ENCODE results near the gene NPAS3.

The NPAS3 gene

DNA sequence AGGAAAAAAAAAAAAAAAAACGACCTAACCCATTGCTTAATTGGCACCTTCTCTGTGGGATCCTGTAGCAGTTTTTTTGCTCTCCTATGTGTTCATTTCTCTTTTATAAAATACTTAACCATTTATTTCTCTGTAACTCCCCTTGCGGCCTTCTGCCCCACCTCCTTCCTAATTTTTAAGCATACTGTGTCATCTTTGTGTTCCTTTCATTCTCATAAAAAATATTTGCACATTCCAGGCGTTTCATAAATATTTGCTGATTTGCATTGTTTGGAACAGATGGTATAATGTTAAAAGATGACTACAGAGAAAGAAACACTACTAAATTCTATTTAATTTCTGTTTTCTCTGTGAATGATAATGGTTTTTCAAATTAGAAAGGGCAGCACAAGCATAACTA, 77.9 kb downstream of the NPAS3 start:
- DNase-seq, result no peak

DNA sequence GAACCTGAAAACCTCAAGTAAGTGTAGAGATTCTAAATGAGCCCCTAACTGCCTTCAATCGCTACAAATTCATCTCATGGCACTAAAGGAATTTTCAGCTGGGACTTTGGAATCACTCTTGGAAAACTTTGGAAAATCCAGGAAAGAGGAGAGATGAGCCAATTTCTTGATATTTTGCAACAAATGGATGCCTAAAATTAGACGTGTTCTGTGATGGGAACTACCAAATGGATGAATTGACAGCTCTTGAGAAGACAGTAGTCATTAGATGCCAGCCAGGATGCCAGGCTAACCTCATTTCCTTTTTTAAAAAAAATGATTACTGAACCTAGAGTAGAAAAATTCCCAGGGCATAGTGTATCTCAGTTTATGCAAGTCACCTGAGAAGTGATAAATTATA, 78.3 kb downstream of the NPAS3 start:
- DNase-seq, result no peak

DNA sequence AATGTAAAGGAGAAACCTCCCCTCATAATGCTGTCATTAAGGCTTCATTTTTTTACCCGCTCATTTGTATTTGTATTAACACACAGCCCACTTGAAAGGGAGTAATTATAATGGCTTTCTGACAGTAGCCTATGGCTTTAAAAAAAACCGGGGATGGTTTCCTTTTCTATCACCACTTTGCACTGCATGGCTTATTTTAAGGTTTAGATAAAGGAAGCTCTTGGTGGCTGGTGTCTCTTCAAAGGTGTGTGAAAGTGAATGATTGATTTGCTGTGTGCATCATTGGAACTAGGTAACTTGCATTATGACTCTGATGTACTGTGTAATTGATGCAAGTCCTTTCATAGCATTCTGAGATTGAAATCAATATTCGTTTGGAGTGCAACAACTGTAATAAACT, 80.7 kb downstream of the NPAS3 start:
- no peak for DNase-seq

DNA sequence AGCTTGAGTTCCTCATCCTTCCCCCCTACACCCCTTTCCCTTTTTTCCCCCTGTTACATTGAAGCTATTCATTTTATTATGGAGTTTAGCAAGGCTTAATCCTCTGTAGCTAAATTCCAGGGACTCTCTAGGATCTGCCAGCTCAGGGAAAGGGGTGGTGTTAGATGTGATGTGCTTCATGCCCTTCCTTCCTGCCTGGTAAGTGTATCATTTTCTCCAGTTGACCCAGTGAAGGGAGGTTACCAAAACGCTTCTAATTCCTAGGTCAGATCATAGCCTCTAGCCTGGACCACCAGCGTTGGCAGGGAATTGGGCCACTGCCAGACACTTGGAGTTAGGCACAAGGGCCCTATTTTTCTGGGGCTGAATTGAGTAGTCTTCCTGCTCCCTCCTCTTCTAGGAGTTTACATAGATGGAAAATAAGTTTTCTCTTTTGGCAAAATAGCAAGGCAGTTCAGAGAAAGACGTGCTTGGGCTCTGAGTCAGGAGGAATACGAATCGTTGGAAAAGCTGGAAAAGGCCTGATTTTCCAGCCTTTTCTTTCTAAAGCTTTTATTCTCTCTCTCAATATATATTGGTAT, 88.3 kb downstream of the NPAS3 start:
- no peak for DNase-seq

DNA sequence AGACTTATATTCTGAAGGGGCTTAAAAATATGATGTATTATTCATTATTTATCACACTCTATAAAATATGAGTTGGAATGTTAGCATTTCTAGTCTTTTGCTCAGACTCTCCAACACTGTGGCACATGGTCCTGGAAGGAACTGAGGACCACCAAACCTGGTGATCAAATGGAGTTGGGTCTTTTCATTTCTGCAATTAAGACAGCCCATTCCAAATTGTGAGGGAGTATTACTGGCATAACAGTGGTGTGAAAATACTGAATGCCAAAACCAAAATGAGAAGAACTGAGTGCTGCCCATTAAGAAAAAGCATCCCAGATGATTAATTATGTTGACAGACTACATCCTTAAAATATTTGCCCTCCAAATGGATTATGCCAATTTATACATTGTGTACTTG, 90.8 kb downstream of the NPAS3 start:
- no peak for DNase-seq

DNA sequence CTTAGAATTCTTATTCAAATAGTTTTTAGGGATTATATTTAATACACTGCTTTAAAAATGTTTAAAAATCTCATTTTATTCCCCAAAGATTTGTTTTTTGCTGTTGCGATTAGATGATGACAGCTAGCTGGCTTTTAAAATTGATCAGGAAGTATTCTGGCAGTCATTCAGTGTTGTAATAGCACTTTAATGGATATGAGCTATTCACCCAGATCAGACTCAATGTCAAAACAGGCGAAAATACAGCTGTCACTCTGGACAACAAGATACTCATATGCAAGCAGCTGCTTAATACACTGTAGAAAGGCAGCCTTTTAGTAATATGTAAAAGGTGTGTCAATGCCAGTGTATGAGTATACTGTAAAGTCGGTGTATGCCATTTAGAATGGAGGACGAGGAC, 91.7 kb downstream of the NPAS3 start:
- no peak for DNase-seq

DNA sequence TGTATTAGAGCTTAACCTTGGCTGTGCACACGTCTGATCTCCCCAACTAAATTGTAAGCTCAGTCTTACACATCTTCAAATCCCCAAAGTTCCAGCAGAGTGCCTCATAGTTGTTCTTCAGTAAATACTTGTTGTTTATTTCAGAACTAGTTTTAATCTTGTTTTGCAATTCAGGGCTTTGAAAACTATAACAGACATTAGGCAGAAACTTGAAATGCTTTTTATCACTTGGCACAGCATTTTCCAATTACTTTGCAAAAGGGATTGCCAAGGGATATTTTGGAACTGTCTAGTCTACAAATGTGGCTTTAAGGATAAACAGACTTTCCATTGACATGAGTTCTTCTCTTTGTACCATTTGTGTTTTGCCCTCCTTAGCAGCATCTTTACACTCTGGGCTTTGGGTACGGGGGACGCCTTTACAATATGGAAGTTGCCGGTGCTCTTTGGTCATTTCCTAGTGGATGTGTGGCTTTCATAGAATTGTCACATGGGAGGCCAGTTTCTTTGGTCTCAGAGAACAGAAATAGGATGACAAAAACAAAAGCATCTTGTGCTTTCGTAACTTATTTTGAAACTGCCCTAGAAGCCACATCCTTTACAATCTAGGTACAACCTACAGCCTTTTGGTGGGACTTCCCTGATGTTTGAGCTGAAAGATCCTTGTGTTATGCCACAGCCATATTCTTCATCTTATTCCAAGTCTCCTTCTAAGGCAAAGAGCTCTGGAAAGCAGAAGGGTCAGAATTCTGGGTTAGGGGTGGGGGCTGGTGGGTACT, 96.9 kb downstream of the NPAS3 start:
- DNase-seq, result no peak

DNA sequence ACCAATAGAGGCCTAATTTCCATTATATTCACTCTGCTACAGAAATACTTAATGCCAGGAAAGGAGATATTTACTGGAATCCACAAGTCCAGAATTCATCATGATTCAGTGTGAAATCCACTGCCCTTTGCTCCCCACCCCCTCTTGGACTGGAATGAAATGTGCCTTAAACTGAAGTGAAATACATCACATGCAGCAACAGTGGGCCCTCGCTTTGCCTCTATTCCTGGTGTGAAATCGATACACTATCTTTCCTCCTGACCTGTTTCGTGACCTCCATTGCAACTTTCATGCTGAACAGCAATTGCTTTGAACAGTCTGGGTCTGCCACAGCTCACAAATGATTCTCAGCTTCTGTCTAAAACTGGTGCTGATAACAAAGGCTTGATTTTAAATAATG, 100.6 kb downstream of the NPAS3 start:
- no peak for DNase-seq

DNA sequence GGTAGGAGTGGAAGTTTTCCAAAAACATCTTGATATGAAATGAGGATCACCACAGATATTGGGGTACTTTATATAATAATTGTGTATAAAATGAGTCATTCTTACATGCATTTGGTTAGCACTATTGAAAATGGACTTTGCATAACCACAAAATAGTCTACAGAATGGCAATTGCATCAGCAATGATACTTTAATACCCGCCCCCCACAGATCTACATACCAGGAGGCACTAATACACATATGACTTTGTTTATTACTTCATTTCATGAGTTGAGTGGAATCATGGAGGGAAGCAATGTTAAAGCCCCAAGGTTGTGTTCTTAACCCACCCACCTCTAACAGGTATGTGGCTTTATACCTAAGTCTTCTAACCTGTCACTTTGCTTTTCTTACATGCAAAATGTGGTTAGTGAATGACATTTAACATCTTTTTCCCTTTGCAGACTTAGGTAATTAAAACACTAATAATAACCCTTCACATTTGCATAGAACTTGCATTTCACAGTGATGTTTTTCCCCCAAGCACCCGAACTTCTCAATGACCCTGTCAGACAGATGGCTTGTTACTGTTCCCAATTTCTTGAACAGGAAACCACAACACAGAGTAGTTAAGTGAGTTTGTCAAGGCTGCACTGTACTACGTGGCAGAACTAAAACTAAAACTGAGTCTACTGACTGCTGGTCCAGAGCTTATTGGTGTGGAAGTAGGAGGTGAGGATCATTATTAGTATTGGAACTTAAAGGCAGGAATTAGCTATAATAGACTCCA, 101.9 kb downstream of the NPAS3 start:
- no peak for DNase-seq

DNA sequence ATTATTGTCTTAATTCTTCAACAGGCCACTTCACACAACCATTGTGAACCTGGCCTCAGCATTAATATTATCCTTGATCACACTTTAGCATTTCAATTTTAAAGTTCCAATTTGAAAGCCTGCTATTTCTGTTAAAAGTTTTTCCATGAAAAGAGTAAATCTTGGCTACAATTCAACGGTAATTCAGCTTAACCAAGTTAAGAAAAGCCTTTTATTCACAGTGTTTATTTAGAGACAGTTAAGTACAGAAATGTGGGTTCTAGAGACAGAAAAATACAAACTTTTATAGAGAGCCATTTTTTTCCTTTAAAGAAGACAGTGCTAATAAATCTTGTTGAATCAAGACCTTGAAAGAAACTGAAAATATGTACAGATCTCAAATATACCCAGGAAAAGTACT, 103.9 kb downstream of the NPAS3 start:
- no peak for DNase-seq

DNA sequence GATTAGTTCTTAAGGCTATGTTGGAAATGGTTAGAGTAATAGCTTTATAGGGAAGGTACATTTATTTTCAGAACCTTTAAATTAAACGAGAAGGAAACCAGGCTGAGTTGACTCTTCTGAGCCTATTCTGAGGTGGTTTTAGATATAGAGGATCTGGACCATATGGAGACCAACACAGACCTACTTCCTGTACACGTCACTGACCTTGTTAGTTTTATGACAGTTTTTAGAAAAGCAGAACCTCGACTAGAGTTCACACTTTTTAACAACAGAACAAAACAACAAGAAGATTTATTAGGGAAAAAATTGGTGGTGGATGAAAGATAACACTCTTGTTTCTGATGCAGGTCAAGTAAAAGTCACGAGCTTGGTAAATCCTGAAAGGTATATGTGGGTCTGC, 107.1 kb downstream of the NPAS3 start:
- DNase-seq, result no peak

DNA sequence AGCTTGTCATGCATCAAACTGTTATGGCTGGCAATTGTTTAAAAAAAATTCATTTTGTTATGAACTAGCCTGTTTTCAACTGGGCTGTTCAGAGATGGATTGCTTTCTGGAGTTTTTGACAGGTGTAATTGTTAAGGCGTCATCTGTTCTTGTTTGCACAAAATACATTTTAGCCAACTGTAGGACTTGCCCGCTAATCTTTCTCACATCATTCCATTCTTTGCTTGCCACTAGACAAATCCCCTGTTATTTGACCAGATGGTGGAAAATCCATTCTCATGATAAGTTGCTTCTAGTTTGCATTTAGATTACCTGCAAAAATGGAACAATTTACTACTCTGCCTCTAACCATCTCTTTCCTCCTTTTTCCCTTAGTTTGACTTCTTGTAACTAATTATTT, 114.3 kb downstream of the NPAS3 start:
- DNase-seq, result no peak

DNA sequence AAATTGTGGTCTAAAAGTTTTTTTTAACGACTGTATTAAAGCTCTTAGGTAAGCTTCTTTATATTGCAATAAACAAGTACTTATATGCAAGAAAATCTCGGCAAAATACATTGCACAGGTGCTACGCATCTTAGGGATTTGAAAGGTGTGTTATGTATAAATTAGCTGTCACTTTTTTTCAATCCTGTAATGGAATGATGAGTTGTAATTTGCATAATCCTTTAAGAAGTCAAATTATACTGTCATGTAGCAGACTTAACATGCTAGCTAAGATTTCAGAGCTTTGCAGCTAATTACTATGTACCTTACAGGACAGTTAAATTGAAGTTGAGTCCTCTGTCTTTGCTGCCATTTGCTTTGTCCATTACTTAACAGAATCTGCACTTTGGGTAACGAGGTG, 117.5 kb downstream of the NPAS3 start:
- no peak for DNase-seq

DNA sequence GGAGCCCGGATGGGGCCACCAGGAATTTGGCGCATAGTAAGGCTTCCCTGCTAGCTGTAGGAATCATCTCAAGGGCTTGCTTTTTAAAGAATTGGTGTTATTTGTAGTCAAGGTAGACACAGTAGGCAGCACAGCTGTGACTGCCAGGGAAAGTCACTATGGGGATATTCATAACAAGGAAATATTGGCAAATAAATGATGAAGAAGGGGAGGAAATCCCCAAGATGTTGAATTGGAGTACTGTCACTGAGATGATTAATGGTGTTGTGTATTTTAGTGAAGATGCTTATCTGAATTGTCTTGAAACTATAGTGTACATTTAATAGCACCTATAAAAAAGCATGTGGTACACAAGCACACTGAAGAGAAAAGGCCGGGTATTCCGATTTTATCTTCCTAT, 118.9 kb downstream of the NPAS3 start:
- DNase-seq, result no peak

DNA sequence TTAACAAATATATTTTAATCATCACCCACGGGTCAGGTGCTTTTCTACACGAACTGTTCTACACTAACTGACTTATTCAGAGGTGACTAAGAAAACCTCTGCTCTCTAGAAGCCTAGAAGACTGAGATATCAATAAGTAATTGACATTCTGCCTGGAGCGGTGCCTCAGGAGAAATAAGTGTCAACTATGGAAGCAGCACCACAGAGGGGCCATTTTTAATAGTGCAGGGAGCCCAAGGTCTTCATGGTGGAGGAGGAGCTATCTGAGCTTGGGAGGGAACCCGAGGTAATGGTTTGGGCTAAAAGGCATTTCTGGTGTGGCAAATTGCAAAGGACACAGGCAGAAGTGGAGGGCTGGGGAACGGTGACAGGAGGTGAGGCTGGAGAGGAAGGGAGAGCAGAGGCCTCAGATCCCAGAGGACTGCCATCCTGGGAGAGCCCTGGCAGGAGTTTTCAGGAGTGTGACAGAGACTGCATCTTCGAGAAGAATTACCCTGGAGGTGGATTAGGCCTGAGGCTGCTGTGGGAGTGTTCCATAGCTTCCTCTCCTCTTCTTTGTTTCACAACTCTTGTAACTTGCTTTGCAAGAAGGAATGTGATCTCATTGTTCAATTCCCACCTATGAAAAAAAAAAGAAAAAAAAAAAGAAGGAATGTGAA, 123.1 kb downstream of the NPAS3 start:
- no peak for DNase-seq

DNA sequence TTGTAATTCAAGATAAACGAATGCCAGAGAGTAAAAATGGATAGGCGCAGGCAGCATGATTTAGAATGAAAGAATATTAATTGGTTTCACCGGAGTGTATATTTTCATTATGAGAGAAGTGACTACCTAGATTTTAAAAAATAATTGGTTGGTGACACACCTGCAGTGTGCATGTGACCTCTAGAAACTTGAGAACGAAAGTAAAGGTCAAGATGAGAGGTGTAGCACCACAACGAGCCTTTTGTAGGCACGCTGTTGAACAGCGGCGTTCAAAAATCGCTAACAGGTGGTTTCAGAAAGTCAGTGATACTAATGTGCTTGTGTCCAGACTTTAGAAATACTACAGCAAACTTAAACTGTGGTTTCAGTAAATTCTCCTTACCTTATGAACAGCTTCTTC, 123.8 kb downstream of the NPAS3 start:
- DNase-seq, result no peak

DNA sequence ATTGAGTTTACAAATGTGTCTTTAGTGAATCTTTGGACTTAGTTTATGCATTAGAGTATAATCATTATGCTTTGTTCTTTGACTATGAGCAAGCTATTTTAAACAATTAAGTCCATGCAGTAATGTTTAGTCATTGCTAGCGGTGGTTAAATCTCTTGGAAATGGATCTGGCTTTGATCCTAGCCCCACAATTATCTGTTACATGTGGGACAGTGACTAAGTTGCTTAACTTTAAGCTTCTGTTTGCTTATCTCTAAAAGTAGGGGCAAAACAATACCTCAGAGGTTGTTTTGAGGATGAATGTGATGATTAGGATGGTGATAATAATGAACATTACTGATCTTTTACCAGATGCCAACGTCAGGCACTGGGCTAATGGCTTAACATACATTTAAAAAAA, 124.2 kb downstream of the NPAS3 start:
- no peak for DNase-seq

DNA sequence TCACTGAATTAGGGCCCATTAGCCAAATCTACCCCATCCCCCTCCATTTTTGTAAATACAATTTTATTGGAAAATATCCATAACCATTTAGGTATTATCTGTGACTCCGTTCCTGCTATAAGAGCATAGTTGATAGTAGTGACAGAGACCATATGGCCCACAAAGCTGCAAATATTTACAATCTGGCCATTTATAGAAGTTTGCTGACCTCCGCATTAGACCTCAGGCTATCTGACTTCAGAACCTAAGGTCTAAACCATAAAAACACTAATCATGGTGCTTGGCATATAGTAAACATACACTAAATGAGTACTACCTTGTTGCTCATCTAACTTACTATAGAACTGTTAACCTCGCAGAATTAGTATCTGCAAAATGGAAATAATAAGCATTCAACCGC, 124.8 kb downstream of the NPAS3 start:
- no peak for DNase-seq

DNA sequence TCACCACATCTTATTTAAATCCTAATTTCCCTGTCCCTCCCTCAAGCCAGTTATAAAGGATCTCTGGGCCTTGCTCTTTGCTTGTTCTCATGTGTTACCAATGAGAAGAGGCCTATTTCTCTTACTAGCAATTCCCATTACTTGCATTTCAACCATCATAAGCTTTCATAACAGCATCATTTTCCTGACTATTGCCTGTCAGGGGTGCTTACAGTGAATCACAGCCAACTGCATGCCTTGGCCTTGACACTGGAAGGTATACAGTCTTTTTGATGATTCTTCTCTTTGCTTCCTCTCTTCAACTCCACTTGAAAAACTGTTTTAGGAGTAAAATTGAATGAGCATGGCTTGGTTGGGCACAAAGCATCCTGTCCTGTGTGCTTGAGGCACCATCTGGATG, 127.0 kb downstream of the NPAS3 start:
- DNase-seq, result no peak

DNA sequence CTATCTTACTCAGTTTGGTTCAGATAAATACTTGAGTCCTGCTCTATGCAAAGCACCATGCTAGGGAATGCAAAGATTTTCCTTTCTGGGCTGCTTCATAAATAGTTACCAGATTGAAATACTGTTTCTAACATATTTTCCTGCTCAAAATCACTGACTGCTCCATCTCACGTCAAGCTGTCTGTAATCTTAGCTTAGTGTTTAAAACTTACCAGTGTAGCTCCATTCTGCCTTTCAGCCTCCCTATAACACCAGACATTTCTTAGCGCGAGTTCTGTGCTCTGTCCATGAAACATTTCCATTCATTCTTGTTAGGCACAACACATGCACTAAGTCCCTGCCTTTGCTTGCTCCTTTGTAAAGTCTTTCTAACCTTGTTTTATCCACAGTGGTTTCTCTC, 129.4 kb downstream of the NPAS3 start:
- DNase-seq, result no peak

DNA sequence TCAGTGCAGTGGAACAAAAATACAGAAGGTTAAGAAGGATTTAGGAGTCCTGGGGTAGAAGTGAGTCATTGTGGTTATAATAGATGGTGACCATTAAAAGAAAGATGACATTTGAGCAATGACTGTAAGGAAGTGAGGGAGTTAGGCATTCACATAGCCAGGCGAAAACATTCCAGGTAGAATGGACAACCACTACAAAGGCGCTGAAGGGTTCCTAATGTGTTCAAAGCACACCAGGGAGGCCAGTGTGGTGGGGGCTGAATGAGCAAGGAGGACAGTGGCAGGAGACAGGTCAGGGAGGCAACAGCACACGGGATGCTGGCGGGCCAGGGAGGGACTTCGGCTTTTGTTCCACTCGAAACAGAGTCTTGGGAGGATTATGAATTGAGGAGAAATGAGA, 129.9 kb downstream of the NPAS3 start:
- DNase-seq, result no peak

DNA sequence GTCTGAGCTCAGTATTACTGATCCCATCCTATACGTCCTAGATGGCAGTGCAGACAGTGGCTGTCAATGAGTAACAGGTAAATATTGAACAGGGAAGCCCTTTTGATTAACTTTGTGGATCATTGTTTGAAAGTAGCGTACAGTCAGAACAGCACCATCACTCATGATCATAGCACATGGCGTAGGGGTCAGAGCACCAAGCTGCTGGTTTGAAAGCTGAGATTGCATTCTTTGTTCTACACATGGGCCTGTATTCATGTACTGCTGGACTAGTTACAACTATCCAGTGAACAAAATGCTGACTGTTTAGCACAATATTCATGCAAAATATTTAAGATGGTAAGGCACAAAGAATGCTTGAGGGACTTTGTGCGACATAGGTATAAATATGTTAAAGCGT, 131.8 kb downstream of the NPAS3 start:
- DNase-seq, result no peak

DNA sequence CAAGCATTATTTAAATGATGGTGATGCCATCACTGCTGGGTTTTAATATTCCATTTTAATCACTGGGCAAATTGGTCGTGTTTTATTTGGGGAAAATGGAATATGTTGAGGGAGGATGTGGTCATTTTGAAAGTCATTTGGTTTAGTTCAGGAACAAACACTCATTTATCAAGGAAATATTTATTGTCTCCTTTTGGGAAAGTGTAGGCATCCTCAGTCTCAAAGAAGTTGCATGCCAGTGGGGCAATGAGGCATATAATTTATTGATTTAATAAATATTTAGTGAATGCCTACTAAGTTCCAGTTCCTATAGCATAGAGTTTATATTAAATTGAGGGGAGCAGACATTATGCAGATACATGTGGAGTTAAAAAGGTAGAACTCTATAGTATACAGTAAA, 134.3 kb downstream of the NPAS3 start:
- DNase-seq, result no peak

DNA sequence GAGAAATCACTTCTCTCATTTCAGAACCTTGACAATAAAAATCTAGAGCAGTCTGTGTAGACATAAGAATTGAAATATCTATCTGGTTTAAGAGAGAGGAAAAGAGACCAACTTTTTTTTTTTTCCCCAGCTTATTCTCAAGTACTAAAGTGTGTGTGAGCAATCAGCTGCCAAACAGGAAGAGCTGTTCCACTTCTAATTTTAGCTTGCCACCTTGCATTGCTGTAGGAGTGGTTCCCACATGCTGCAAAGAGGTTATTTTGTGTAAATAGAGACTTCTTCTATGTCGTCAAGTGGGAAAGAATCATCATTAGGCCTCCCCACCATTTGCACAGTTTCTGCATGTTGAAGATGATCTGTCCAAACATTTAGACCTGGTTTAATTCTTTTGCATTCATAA, 142.6 kb downstream of the NPAS3 start:
- DNase-seq, result no peak
